HFF-Myc (cell line): ENCODE measurements around the gene KCND3.

ENCODE experiments used
- DNase-seq: peaks from one replicate; pipeline ENCODE4 v3.0.0-alpha.2; 2011; ENCODE audit warnings: low read depth; ENCODE audit errors: extremely low read depth
- H3K4me3 ChIP-seq: replicated peaks from 2 replicates; pipeline ENCODE4 v1.5.1; 2011; ENCODE audit warnings: low read depth, mild to moderate bottlenecking, control low read depth, low read length
- CTCF ChIP-seq: IDR thresholded peaks from 2 replicates; pipeline ENCODE4 v1.5.1; 2012; ENCODE audit warnings: mild to moderate bottlenecking, low read depth, low read length, control low read depth; ENCODE audit errors: missing control alignments

KCND3 gene

GRCh38 chr1:111792249-111792648, 197.2 kb downstream of the KCND3 start:
- no peak for DNase-seq
- no peak for TF ChIP-seq CTCF
- no peak overlapping the region for H3K4me3 ChIP-seq

- no peak for DNase-seq
- H3K4me3 ChIP-seq = no peak overlapping the region
- no peak for TF ChIP-seq CTCF
Observed at GRCh38 chr1:111791776-111792175, 197.7 kb downstream of the KCND3 start.

- no peak overlapping the region for H3K4me3 ChIP-seq
- no peak for TF ChIP-seq CTCF
- DNase-seq = peak; percentile 9
Observed at GRCh38 chr1:111789666-111790316, 199.7 kb downstream of the KCND3 start.

GRCh38 chr1:111789142-111789541, 200.3 kb downstream of the KCND3 start:
- no peak overlapping the region for H3K4me3 ChIP-seq
- DNase-seq = no peak
- TF ChIP-seq CTCF = no peak

GRCh38 chr1:111786669-111787207, 202.7 kb downstream of the KCND3 start:
- TF ChIP-seq CTCF = no peak
- H3K4me3 ChIP-seq = no peak overlapping the region
- DNase-seq = no peak

GRCh38 chr1:111784273-111784901, 205.1 kb downstream of the KCND3 start:
- TF ChIP-seq CTCF = no peak
- H3K4me3 ChIP-seq = no peak overlapping the region
- DNase-seq = no peak
